GM19043 (cell line): ENCODE measurements around the gene GIN1.

ENCODE experiments used
- ATAC-seq: cut with Tn5 transposase; IDR thresholded peaks from one replicate; pipeline ENCODE4 v1.9.1; 2021; ENCODE audit warnings: low read depth; ENCODE audit not compliant: unreplicated experiment

The GIN1 gene

DNA sequence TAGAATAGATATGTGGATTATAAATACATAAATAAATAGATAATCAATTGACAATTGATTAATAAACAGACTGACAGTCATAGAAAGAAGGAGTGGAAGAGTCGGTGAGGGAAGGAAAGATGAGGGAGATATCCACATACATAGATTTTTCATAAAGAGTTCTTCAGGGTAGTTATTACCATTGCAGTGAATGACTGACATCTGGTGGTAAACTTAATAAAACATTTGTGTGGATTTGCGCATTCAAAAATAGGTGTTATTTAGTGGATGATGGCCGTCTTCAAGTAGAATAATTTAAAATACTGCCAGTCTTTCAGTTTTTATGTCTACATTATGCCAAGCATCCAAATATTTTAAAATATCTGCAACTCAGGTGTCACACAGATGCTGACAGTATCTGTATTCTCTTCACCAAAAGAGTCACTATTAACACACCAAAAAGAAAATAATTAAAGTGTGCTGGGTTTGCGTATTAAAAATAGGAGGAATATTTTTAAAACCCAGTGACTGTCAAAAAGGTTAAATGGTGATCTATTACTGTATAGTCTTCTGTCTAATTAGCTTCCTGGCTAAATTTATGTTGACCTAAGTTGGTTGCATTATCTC, 78.8 kb downstream of the GIN1 start:
- no peak for ATAC-seq

DNA sequence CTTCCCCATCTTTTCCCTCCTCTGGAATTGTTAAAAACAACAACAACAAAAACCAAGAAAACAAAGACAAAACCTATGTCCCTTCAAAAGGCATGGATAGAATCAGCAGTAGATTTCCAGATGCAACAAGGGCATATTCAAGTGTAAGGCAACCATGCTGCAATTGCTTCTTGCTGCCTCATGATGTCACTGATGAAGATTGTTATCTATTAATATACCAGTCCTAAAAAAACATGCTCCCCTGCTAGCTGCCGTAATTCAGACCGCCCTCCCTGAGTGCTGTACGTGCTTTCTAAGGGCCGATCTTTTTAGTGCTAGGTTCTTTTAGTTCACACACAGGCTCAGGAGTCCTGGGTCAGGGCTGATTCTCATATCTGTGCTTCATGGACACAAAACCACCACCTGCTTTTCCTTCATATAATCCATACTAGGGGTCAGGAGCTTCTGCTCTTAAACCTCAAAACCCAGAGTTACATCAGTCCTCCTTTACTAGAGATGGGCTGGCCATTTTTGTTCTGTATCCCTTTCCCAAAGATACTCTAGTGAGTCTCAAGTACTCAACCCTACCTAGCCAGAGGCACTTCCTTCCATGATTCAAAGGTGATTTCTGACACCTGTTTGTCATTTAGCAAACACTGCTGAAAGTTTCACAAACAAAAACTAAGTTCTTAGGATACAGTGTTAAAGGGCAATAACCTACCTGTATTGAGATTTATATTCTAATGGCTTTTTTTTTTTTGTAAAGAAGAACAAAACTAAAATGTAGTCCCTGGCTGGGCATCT, 82.1 kb downstream of the GIN1 start:
- ATAC-seq = no peak

- no peak for ATAC-seq
Measured at GRCh38 chr5:103036601-103037000, 83.3 kb downstream of the GIN1 start.
